Amniotic epithelial cell (primary cell): ENCODE results near the gene PRKCB.

Experiments
- DNase-seq: peaks from one replicate; pipeline ENCODE4 v3.0.0-alpha.2; 2010; ENCODE audit warnings: low read depth

PRKCB gene

DNA sequence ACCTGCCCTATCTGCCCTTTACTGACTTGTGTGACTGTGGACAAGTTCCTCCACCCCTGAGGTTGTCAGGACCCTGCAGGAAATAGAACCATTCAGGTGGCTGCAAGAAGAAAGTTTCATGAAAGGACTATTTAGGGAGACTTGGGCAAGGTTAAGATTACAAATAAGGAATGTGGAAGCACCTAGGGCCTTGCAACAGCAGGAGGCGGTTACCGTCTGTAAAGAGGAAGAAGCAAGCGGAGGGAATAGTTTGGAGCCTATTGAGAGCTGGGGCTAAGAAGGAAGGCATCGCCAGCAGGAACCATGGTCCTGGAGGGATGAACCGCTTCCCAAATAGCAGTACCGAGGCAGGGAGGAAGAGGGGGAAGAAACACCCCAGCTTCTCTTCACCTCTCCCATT lies 132.4 kb downstream of the PRKCB start:
- no peak for DNase-seq

GRCh38 chr16:23969468-23970297 lies 133.9 kb downstream of the PRKCB start:
- no peak for DNase-seq

DNA sequence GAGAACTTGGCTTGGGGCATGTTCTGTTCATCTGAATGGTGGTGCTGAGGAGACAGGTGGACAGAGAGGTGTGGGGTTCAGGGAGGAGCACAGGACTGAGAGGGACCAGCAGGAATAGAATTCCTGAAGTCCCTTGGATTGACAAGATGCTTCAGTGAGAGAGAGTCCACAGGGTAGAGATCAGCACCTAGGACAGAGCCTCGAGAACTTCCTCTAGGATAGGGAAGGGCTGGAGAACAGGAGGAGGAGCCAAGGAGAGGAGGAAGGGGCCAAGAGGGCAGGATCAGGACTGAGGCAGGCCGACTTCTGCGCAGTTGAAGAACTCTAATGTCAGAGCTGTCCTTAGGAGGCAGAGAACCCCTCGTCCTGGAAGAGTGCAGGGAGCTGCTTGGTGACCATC lies 138.4 kb downstream of the PRKCB start:
- no peak for DNase-seq

DNA sequence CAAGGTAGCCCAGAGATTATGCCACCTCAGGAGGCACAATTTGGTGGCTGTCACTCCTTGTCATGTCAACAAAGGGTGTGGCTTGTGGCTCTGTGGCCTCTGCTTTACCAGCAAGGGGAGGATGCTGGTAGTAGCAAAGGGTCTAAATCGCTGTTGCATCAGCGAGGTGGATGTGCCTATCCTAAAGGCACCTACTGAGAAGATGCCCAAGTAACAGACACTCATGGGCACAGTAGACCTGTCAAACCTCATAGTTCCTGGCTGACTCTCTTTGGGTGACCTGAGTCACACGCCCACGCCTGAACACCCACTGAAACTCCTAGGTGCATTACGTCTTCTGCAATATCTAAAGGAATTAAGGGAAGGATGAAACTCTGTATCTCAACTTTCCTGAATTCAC lies 139.5 kb downstream of the PRKCB start:
- DNase-seq = no peak

DNA sequence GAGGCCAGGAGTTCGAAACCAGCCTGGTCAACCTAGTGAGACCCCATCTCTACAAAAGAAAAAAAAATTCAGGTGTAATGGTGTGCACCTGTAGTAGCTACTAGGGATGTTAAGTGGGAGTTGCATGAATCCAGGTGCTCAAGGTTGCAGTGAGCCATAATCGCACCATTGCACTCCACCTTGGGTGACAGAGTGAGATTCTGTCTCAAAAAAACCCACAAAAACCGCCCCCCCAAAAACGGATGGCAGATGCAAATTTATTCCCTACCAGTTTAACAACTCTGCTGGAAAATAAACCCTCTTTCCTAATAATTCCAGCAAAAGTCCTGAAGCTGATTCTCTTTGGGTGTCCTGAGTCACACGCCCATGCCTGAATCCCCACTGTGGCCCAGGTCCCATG lies 140.3 kb downstream of the PRKCB start:
- no peak for DNase-seq

- DNase-seq = no peak
These were observed 140.7 kb downstream of the PRKCB start for GRCh38 chr16:23976524-23976923.

GRCh38 chr16:23979441-23979840 lies 143.7 kb downstream of the PRKCB start:
- no peak for DNase-seq

GRCh38 chr16:23979982-23980381 lies 144.2 kb downstream of the PRKCB start:
- DNase-seq = no peak

GRCh38 chr16:23981429-23982399 lies 145.9 kb downstream of the PRKCB start:
- DNase-seq = no peak

GRCh38 chr16:23986455-23986854 lies 150.7 kb downstream of the PRKCB start:
- no peak for DNase-seq

DNA sequence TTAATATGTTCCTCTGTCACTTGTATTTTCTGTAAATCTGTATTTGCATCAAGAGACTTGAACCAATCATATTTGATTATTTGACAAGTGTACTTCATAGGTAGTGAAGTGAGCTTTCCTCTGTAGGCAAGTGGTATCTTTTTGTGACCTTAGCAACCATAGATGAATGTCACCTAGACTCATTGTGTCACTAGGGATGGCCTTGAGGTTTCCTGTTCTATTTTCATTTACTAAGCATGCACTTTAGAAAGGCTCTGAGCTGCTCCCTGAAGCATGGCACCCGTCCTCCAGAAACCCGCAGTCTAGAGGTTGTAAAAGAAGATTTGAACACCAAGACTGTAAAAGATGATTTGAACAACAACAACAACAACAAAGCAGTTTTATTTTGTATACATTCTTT lies 151.7 kb downstream of the PRKCB start:
- DNase-seq = no peak

GRCh38 chr16:23990507-23990906 lies 154.7 kb downstream of the PRKCB start:
- no peak for DNase-seq

GRCh38 chr16:23991066-23991465 lies 155.3 kb downstream of the PRKCB start:
- no peak for DNase-seq

DNA sequence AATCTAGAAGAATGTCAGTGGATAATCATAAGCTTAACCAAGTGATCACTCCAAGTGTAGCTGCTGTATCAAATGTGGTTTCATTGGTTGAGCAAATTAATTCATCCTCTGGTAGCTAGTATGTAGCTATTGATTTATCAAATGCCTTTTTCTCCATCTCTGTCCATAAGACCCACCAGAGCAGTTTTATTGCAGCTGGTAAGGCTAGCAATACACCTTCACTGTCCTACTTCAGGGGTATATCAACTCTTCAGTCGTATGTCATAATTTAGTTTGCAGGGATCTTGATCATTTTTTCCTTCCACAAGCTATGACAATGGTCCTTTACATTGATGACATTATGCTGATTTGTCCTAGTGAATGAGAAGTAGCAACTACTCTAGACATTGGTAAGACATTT lies 158.8 kb downstream of the PRKCB start:
- no peak for DNase-seq

DNA sequence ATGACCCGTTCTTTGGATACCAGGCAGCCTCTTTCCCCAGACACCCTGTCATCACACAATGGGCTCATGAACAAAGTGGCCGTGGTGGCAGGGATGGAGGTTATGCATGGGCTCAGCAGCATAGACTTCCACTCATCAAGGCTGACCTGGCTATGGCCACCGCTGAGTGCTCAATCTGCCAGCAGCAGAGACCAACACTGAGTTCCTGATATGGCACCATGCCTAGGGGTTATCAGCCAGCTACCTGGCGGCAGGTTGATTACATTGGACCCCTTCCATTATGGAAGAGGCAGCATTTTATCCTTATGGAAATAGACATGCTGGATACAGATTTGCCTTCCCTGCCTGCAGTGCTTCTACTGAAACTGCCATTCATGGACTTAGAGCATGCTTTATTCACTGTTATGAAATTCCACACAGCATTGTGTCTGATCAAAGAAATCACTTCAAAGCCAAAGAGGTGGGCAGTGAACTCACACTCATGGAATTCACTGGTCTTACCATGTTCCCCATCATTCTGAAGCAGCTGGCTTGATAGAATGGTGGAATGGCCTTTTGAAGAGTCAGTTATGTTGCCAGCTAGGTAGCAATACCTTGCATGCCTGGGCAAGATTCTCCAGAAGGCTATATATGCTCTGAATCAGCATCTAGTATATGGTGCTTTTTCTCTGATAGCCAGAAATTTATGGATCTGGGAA lies 160.6 kb downstream of the PRKCB start:
- DNase-seq = no peak

- no peak for DNase-seq
These were observed 163.0 kb downstream of the PRKCB start for GRCh38 chr16:23998771-23999170.

DNA sequence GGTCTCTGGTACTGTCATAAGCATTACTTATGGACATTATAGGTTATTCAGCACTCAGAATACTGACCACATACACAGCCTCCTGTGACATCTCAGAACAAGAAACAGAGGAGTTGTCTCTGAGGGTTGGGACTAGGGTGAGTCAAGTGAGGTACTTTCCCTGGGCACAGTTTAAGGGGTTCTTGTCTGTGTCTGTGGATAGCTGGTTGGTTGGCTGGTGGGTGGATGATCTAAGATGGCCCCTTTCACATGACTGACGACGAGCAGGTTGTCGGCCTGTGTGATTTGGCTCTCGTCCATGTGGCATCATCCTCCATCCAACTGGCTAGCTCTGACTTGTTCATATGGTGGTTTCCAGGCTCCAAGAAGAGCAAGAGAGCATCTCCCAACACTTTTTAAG lies 163.9 kb downstream of the PRKCB start:
- DNase-seq = no peak

- no peak for DNase-seq
These were observed 165.9 kb downstream of the PRKCB start for GRCh38 chr16:24001710-24002109.

DNA sequence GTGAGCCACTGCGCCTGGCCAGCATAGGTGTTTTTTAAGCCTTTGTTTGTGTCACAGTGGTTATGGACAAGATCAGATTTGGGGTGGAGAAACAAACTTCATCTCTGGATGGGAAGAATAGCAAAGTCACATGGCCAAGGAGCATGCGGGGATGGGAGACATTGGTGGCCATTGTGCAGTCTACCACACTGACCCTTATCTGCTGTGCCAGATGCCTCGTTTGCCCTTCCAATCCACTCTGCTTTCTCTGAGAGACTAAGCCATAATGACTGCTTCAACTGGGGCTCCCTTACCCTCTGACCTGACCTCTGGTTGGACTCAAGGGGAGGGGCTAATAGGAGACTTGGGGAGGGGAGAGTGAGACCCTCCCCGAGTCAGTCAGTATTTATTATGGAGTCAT lies 166.8 kb downstream of the PRKCB start:
- no peak for DNase-seq

GRCh38 chr16:24005577-24005976 lies 169.8 kb downstream of the PRKCB start:
- no peak for DNase-seq

DNA sequence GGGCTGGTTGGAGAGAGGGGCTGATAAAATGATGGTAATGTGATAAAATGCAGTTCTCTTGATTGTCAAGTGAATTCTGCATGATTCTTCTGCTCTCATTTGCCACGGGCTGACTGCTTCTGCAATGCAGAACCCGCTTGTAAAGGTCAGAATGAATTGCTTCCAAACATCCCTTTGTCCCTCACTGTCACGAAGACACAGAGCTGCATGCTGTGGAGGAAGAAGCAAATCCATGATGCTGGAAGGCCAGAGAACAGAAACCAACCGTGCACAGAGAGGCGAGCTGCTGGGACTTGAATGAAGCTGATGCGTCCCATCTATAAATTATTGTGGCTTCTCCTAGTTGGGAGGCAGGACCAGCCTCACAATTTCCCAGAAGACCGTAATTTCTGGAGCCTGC lies 171.6 kb downstream of the PRKCB start:
- DNase-seq = no peak

- no peak for DNase-seq
These were observed 172.2 kb downstream of the PRKCB start for GRCh38 chr16:24007934-24008333.

DNA sequence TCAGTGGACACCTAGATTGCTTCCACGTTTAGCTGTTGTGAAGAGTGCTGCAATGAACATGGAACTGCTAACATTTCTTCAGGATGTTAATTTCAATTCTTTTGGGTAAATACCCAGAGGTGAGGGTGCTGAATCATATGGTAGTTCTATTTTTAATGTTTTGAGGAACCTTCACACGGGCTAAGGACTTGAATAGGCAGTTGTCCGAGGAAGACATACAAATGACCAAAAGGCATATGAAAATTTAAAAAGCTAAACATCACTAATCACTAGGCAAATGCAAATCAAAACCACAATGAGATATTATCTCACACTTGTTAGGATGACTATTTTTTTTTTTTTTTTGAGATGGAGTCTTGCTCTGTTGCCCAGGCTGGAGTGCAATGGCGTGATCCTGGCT lies 173.3 kb downstream of the PRKCB start:
- DNase-seq = no peak
